K562 (cell line): ENCODE measurements around the gene LTO1. TPM values are rescaled to one million over a fixed set of nuclear protein-coding genes. Genes with fewer than 3 reads are reported as not detected.
A peak's percentile ranks its signal among the peaks of the same experiment; 100 is the strongest.

Experiments used
- ATF7 ChIP-seq: fragments of 450-650 bp; IDR thresholded peaks from 2 replicates; pipeline ENCODE4 v1.7.1; 2014; ENCODE audit warnings: mild to moderate bottlenecking, moderate library complexity
- C11orf30 ChIP-seq: fragments of 450-650 bp; IDR thresholded peaks from 2 replicates; pipeline ENCODE4 v1.6.1; 2016; ENCODE audit warnings: low read depth, mild to moderate bottlenecking
- CBFA2T3 ChIP-seq: fragments of 450-650 bp; IDR thresholded peaks from 2 replicates; pipeline ENCODE4 v1.6.1; 2017
- CBFB ChIP-seq: sonication (generic); formaldehyde crosslinking; IDR thresholded peaks from 2 replicates; pipeline ENCODE4 v1.4.0; 2020; ENCODE audit warnings: mild to moderate bottlenecking, missing genetic modification reagents
- CCAR2 ChIP-seq: fragments of 200-400 bp; formaldehyde crosslinking; IDR thresholded peaks from 2 replicates; pipeline ENCODE4 v1.6.1; 2017; ENCODE audit warnings: mild to moderate bottlenecking, low read depth, low read length
- DPF2 ChIP-seq: fragments of 450-650 bp; IDR thresholded peaks from 2 replicates; pipeline ENCODE4 v1.6.1; 2016
- ESRRA ChIP-seq: fragments of 450-650 bp; IDR thresholded peaks from 2 replicates; pipeline ENCODE4 v1.6.1; 2014; ENCODE audit warnings: low read depth, mild to moderate bottlenecking, moderate library complexity, borderline replicate concordance
- SMARCA4 ChIP-seq: fragments of 450-650 bp; IDR thresholded peaks from 2 replicates; pipeline ENCODE4 v1.6.1; 2016
- TSC22D4 ChIP-seq: fragments of 450-650 bp; IDR thresholded peaks from 2 replicates; pipeline ENCODE4 v1.6.1; 2016; ENCODE audit warnings: missing genetic modification characterization, missing biosample characterization, control low read depth
- ZNF316 ChIP-seq: fragments of 450-650 bp; IDR thresholded peaks from 2 replicates; pipeline ENCODE4 v1.6.1; 2016
- ZNF384 ChIP-seq: IDR thresholded peaks from 2 replicates; pipeline ENCODE4 v1.6.1; 2012; ENCODE audit warnings: low read depth, low read length, improper control_type of control experiment
- polyA plus RNA-seq, 8 experiments: library from polyadenylated mRNA; depleted of rRNA in 4 of 8; stranded (reverse) in 5 of 8; unstranded in 3 of 8; fragments of >200 nt; fragmentation: Nextera tagmentation in 2 of 8; fragmentation: Illumina TruSeq in 1 of 8; extraction: Ambion mirVana in 2 of 8; extraction: Trizol in 1 of 8; gene quantifications; 2 replicates each; pipeline versions ENCODE4 v1.2.1 to v1.2.3, GENCODE V29; 2011 to 2014; ENCODE audit warnings: inconsistent platforms in 1 of 8, missing spikeins in 1 of 8
- total RNA-seq, 7 experiments: library from RNA; depleted of rRNA in 6 of 7; stranded (reverse); fragments of >200 nt in 6 of 7; fragmentation: Illumina TruSeq in 2 of 7; extraction: Trizol in 2 of 7; gene quantifications; 2 replicates each; pipeline versions ENCODE4 v1.2.1 to v1.2.3, GENCODE V29; 2011 to 2021; ENCODE audit warnings: low replicate concordance in 1 of 7
- TF ChIP-seq, protein P1 (sequence below), 2 experiments: fragments of 450-650 bp; IDR thresholded peaks; 2 replicates each; pipeline ENCODE4 v1.6.1; 2016
- TF ChIP-seq, protein P2 (sequence below): fragments of 450-650 bp; IDR thresholded peaks from 2 replicates; pipeline ENCODE4 v1.6.1; 2017; ENCODE audit warnings: mild to moderate bottlenecking, moderate library complexity
- TF ChIP-seq, protein P3 (sequence below): sonication (generic); formaldehyde crosslinking; IDR thresholded peaks from 2 replicates; pipeline ENCODE4 v1.8.0; 2022; ENCODE audit warnings: mild to moderate bottlenecking, missing genetic modification reagents

LTO1 gene
- total and polyA plus RNA-seq, 9 of the 15 experiments (the other 6 are each of a cell fraction or from before 2014, with no cell fraction given), result 2.6 to 43.4 (median 19.1) TPM

DNA sequence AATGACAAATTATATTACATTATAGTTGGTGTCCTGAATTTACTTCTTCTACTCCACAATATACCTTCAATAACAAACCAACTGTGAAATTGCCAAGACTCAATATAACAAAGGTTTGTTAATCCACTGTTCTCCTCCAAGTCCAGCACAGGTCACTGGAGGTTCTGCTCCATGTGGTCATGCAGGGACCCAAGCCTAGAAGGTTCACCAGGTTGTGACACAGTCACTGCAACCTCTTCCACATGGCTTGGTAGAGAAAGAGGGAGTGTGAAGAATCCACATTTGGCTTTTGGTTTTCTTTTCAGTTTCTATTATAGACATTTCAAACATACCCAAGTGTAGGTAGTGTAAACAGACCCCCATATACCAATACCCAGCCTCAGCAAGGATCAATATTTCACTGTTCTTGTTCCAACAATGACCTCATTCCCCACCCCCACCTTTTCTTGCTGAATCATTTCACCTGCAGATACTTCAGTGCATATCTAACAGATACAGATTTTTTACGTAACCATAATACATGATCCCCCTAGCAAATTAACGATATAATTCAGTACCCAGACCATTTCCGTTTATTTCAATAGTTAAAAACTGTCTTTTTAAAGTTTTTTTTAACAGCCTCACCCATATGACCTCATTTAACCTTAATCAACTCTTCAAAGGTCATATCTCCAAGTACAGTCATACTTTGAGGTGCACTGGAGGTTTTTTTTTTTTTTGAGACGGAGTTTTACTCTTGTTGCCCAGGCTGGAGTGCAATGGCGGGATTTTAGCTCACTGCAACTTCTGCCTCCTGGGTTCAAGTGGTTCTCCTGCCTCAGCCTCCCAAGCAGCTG lies 14.5 kb upstream of the LTO1 start (continued):
- TF ChIP-seq ATF7 (peak; percentile 80), C11orf30 (peak; percentile 30; the same call in 1 of the 2 replicates), CBFA2T3 (peak; percentile 47), TSC22D4 (tag) (no peak), DPF2 (peak; percentile 70), ESRRA (peak; percentile 86), ZNF316 (peak; percentile 48; the same call in 1 of the 2 replicates), CBFB (CRISPR knock-in tag) (no peak), SMARCA4 (0 out of 2 replicates have a peak, but pooled peaks have one; percentile 36), ZNF384 (peak; percentile 76), CCAR2 (no peak)
- TF ChIP-seq, protein P1, sequence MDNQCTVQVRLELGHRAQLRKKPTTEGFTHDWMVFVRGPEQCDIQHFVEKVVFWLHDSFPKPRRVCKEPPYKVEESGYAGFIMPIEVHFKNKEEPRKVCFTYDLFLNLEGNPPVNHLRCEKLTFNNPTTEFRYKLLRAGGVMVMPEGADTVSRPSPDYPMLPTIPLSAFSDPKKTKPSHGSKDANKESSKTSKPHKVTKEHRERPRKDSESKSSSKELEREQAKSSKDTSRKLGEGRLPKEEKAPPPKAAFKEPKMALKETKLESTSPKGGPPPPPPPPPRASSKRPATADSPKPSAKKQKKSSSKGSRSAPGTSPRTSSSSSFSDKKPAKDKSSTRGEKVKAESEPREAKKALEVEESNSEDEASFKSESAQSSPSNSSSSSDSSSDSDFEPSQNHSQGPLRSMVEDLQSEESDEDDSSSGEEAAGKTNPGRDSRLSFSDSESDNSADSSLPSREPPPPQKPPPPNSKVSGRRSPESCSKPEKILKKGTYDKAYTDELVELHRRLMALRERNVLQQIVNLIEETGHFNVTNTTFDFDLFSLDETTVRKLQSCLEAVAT (IDR thresholded peaks at IDR 0.05), result no peak
- TF ChIP-seq, protein P2, sequence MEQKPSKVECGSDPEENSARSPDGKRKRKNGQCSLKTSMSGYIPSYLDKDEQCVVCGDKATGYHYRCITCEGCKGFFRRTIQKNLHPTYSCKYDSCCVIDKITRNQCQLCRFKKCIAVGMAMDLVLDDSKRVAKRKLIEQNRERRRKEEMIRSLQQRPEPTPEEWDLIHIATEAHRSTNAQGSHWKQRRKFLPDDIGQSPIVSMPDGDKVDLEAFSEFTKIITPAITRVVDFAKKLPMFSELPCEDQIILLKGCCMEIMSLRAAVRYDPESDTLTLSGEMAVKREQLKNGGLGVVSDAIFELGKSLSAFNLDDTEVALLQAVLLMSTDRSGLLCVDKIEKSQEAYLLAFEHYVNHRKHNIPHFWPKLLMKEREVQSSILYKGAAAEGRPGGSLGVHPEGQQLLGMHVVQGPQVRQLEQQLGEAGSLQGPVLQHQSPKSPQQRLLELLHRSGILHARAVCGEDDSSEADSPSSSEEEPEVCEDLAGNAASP, result peak; percentile 45; the same call in 1 of the 2 replicates
- TF ChIP-seq, protein P3, sequence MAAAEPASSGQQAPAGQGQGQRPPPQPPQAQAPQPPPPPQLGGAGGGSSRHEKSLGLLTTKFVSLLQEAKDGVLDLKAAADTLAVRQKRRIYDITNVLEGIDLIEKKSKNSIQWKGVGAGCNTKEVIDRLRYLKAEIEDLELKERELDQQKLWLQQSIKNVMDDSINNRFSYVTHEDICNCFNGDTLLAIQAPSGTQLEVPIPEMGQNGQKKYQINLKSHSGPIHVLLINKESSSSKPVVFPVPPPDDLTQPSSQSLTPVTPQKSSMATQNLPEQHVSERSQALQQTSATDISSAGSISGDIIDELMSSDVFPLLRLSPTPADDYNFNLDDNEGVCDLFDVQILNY, result no peak
